Measurements from ENCODE around the gene PBX4. TPM values are rescaled to one million over a fixed set of nuclear protein-coding genes. Genes with fewer than 3 reads are reported as not detected.
"Not testable (repeated sequence)": the region's sequence is repeated elsewhere in the genome, so short reads cannot be mapped to it uniquely, and the experiment has no call there.

The PBX4 gene
- total RNA-seq, 2 experiments from 2014 or later = 5.0 to 6.7 TPM

DNA sequence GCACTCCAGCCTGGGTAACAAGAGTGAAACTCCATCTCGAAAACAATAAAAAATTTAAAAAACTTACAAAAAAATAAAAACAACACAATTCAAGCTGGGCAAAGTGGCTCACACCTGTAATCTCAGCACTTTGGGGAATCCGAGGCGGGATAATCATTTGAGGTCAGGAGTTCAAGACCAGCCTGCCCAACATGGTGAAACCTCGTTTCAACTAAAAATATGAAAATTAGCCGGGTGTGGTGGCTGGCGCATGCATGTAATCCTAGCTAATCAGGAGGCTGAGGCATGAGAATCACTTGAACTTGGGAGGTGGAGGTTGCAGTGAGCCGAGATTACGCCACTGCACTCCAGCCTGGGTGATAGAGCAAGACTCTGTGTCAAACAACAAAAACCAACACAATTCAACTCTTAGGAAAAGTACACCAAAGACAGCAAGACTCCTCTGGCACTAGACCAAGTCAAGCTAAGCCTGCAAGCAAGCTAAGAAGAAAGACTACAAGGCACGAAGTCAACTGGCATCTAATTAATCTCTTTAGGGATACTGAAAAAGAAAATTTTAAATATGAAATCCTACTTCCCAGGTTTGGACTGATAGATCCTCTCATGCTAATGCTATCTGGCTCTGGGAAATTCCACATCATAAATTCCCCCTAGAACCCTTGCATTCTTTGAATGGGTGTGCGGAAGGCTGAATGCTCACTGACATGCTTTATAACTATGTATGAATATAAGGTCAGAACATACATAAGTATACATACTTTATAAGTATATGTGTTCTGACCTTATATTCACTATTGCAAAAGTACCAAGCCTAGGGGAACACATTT lies 7.9 kb downstream of the PBX4 start:
- BruUV-seq (replicated peaks) = no TSS peak
- intact Hi-C loops (cut with micrococcal nuclease; ENCODE audit: unreplicated experiment) = no loop called here
- TF ChIP-seq EZH2phosphoT487 (IDR thresholded peaks at IDR 0.05; ENCODE audit: borderline replicate concordance, low read depth, low read length) (no peak), CTCF (conservative IDR thresholded peaks at IDR 0.05; ENCODE audit: low read length) (no peak)
- H2AFZ ChIP-seq (ENCODE audit: low read length) = no peak overlapping the region
- H3K9me3 ChIP-seq (ENCODE audit: low read length) = no peaks in the 10 kb centered on the region
- CTCF ChIA-PET (ENCODE audit: unreplicated experiment) = no interaction called here
- H3K9me2 ChIP-seq (ENCODE audit: insufficient read depth, low read length) = no peaks in the 10 kb centered on the region
- no peaks in the 10 kb centered on the region for H4K20me1 ChIP-seq (ENCODE audit: insufficient read depth, low read length)
- no peaks in the 10 kb centered on the region for H3K79me2 ChIP-seq (ENCODE audit: insufficient read depth, low read depth, low read length)
- H3K4me2 ChIP-seq (ENCODE audit: low read length) = no peak overlapping the region
- no peaks in the 10 kb centered on the region for H3K36me3 ChIP-seq (ENCODE audit: insufficient read depth, low read length)
- no peak overlapping the region for H3K27ac ChIP-seq (ENCODE audit: low read depth, low read length, poor library complexity, severe bottlenecking)
- no peak for DNase-seq (ENCODE audit: low spot score)
- H3K4me3 ChIP-seq (ENCODE audit: low read depth, low read length, poor library complexity, severe bottlenecking) = no peak overlapping the region
- H3K4me1 ChIP-seq (ENCODE audit: insufficient read depth, low read length, poor library complexity, severe bottlenecking) = no peaks in the 10 kb centered on the region
- POLR2A ChIA-PET = interaction anchor here (0.6 kb wide), 1 partner anchor 11 kb away, joined by 7 read pairs; no protein-coding TSS in a partner anchor

DNA sequence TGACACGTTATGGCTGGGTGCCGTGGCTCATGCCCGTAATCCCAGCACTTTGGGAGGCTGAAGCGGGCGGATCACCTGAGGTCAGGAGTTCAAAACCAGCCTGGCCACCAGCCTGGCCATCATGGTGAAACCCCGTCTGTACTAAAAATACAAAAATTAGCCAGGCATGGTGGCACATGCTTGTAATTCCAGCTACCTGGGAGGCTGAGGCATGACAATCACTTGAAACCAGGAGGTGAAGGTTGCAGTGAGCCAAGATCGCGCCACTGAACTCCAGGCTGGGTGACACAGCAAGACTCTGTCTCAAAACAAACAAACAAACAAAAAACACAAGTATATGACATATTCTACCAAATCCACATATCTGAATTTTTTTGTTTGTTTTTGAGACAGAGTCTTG lies 11.8 kb downstream of the PBX4 start:
- H3K27ac ChIP-seq (ENCODE audit: low read depth, low read length, poor library complexity, severe bottlenecking); H3K9me3 ChIP-seq (ENCODE audit: low read length); H3K36me3 ChIP-seq (ENCODE audit: insufficient read depth, low read length); POLR2A ChIA-PET; H3K4me2 ChIP-seq (ENCODE audit: low read length); H3K9me2 ChIP-seq (ENCODE audit: insufficient read depth, low read length); H3K4me3 ChIP-seq (ENCODE audit: low read depth, low read length, poor library complexity, severe bottlenecking); H4K20me1 ChIP-seq (ENCODE audit: insufficient read depth, low read length); CTCF ChIA-PET (ENCODE audit: unreplicated experiment); H3K4me1 ChIP-seq (ENCODE audit: insufficient read depth, low read length, poor library complexity, severe bottlenecking); H3K79me2 ChIP-seq (ENCODE audit: insufficient read depth, low read depth, low read length); BruUV-seq (replicated peaks); H2AFZ ChIP-seq (ENCODE audit: low read length); intact Hi-C loops (cut with micrococcal nuclease; ENCODE audit: unreplicated experiment); DNase-seq (ENCODE audit: low spot score): not testable (repeated sequence)

- Histone ChIP-seq H4K20me1 (ENCODE audit: insufficient read depth, low read length) (no peaks in the 10 kb centered on the region), H3K4me3 (ENCODE audit: low read depth, low read length, poor library complexity, severe bottlenecking) (no peak overlapping the region), H3K36me3 (ENCODE audit: insufficient read depth, low read length) (no peaks in the 10 kb centered on the region), H3K79me2 (ENCODE audit: insufficient read depth, low read depth, low read length) (no peaks in the 10 kb centered on the region), H3K9me3 (ENCODE audit: low read length) (no peaks in the 10 kb centered on the region), H2AFZ (ENCODE audit: low read length) (no peak overlapping the region), H3K4me2 (ENCODE audit: low read length) (no peak overlapping the region), H3K27ac (ENCODE audit: low read depth, low read length, poor library complexity, severe bottlenecking) (no peak overlapping the region), H3K4me1 (ENCODE audit: insufficient read depth, low read length, poor library complexity, severe bottlenecking) (peaks cover 3% of the 10 kb centered on the region), H3K9me2 (ENCODE audit: insufficient read depth, low read length) (no peaks in the 10 kb centered on the region)
- DNase-seq (ENCODE audit: low spot score) = no peak
- intact Hi-C loops (cut with micrococcal nuclease; ENCODE audit: unreplicated experiment) = no loop called here
- CTCF ChIA-PET (ENCODE audit: unreplicated experiment) = no interaction called here
- no TSS peak for BruUV-seq (replicated peaks)
- TF ChIP-seq EZH2phosphoT487 (IDR thresholded peaks at IDR 0.05; ENCODE audit: borderline replicate concordance, low read depth, low read length) (no peak), CTCF (conservative IDR thresholded peaks at IDR 0.05; ENCODE audit: low read length) (no peak)
- POLR2A ChIA-PET = no interaction called here
These were observed 12.5 kb downstream of the PBX4 start for GRCh38 chr19:19606021-19606420.
